ENCODE data around the gene SAMD13.

SAMD13 gene

DNA sequence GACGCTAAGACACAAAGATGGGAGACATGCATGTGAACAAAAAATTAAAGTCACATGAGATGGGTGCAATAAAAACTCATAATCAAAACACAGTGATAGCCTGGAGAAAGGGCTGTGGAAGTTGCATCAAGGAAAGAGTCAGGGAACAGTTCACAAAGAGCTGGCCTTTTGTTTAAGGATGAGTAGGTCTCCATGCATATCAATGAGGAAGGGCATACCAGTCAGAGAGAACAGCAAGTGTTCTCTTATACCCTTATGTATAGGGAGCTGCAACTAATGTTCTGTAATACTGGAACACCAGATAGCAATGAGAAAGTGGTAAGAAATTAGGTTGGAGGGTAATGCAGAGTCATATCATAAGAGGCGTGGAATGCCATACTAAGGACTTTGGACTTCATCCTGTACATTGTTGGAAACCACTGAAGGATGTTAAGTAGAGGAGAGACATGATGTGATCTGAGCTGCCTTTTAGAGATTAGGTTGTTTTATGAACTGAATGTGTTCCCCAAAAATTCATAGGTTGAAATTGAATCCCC, 46.7 kb upstream of the SAMD13 start:
- no peak overlapping the region for H3K4me3 ChIP-seq (replicated peaks; ENCODE audit: insufficient read depth, low read length)
- no peak overlapping the region for H3K27ac ChIP-seq (replicated peaks)
- TF ChIP-seq POLR2AphosphoS5 (IDR thresholded peaks at IDR 0.05; ENCODE audit: low read depth), result no peak
- TF ChIP-seq GABPA (IDR thresholded peaks at IDR 0.05; ENCODE audit: low read depth), result no peak
- TF ChIP-seq, protein P1, sequence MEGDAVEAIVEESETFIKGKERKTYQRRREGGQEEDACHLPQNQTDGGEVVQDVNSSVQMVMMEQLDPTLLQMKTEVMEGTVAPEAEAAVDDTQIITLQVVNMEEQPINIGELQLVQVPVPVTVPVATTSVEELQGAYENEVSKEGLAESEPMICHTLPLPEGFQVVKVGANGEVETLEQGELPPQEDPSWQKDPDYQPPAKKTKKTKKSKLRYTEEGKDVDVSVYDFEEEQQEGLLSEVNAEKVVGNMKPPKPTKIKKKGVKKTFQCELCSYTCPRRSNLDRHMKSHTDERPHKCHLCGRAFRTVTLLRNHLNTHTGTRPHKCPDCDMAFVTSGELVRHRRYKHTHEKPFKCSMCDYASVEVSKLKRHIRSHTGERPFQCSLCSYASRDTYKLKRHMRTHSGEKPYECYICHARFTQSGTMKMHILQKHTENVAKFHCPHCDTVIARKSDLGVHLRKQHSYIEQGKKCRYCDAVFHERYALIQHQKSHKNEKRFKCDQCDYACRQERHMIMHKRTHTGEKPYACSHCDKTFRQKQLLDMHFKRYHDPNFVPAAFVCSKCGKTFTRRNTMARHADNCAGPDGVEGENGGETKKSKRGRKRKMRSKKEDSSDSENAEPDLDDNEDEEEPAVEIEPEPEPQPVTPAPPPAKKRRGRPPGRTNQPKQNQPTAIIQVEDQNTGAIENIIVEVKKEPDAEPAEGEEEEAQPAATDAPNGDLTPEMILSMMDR (IDR thresholded peaks at IDR 0.05; ENCODE audit: insufficient read depth, low read length), result no peak
- TF ChIP-seq SPI1 (IDR thresholded peaks at IDR 0.05; ENCODE audit: borderline replicate concordance, low read depth), result no peak
- TF ChIP-seq, protein P2, sequence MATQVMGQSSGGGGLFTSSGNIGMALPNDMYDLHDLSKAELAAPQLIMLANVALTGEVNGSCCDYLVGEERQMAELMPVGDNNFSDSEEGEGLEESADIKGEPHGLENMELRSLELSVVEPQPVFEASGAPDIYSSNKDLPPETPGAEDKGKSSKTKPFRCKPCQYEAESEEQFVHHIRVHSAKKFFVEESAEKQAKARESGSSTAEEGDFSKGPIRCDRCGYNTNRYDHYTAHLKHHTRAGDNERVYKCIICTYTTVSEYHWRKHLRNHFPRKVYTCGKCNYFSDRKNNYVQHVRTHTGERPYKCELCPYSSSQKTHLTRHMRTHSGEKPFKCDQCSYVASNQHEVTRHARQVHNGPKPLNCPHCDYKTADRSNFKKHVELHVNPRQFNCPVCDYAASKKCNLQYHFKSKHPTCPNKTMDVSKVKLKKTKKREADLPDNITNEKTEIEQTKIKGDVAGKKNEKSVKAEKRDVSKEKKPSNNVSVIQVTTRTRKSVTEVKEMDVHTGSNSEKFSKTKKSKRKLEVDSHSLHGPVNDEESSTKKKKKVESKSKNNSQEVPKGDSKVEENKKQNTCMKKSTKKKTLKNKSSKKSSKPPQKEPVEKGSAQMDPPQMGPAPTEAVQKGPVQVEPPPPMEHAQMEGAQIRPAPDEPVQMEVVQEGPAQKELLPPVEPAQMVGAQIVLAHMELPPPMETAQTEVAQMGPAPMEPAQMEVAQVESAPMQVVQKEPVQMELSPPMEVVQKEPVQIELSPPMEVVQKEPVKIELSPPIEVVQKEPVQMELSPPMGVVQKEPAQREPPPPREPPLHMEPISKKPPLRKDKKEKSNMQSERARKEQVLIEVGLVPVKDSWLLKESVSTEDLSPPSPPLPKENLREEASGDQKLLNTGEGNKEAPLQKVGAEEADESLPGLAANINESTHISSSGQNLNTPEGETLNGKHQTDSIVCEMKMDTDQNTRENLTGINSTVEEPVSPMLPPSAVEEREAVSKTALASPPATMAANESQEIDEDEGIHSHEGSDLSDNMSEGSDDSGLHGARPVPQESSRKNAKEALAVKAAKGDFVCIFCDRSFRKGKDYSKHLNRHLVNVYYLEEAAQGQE (IDR thresholded peaks at IDR 0.05; ENCODE audit: insufficient replicate concordance, low read depth), result no peak
- H3K27me3 ChIP-seq (ENCODE audit: insufficient read depth, poor library complexity, severe bottlenecking), result no peaks in the 10 kb centered on the region
- DNase-seq (ENCODE audit: low read depth in 1 of 2, low spot score in 1 of 2), result no peak

DNA sequence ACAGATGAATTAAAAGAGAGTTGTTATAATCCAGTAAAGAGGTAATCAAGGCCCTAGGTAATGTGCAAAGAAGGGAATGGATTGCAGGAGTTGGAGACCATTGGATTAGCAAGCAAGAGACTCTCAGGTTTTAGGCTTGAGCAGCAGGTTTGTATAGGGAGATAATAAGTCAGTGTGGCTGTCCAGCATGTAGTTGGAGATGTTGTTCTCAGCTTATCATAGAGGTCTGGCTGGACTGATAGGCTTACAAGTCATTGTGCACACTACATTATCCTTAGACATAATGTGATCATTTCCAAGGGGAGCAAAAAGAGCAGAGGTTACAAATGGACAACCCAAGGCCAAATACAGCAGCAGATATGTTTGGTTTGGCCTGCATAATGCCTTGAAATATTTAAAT, 45.9 kb upstream of the SAMD13 start:
- no peak overlapping the region for H3K27ac ChIP-seq (replicated peaks)
- H3K27me3 ChIP-seq (ENCODE audit: insufficient read depth, poor library complexity, severe bottlenecking), result no peaks in the 10 kb centered on the region
- no peak overlapping the region for H3K4me3 ChIP-seq (replicated peaks; ENCODE audit: insufficient read depth, low read length)
- no peak for DNase-seq (ENCODE audit: low read depth in 1 of 2, low spot score in 1 of 2)
- TF ChIP-seq, protein P2 (IDR thresholded peaks at IDR 0.05; ENCODE audit: insufficient replicate concordance, low read depth), result no peak
- TF ChIP-seq GABPA (IDR thresholded peaks at IDR 0.05; ENCODE audit: low read depth), result no peak
- no peak for TF ChIP-seq POLR2AphosphoS5 (IDR thresholded peaks at IDR 0.05; ENCODE audit: low read depth)
- TF ChIP-seq, protein P1 (IDR thresholded peaks at IDR 0.05; ENCODE audit: insufficient read depth, low read length), result no peak
- no peak for TF ChIP-seq SPI1 (IDR thresholded peaks at IDR 0.05; ENCODE audit: borderline replicate concordance, low read depth)

DNA sequence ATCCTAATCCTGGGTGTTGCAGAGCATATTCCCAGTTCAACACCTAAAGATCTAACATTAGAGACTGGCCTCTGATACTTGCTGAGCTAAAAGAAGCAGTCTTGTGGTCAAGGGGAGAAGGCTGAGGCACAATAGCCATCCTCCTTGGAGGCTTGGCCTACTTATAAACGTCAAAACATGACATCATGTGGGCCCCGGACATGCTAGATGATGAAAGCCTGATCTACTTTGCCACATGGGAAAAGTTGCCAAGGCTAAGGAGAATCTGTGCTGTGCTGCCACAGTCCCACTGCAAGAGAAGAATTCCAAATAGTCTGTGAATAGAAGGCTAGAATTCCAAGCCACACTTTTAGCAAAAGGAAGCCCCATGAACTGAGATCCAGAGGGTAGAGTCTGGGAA, 43.9 kb upstream of the SAMD13 start:
- Histone ChIP-seq H3K27ac (replicated peaks) (no peak overlapping the region), H3K4me3 (replicated peaks; ENCODE audit: insufficient read depth, low read length) (no peak overlapping the region), H3K27me3 (ENCODE audit: insufficient read depth, poor library complexity, severe bottlenecking) (no peaks in the 10 kb centered on the region)
- no peak for TF ChIP-seq GABPA (IDR thresholded peaks at IDR 0.05; ENCODE audit: low read depth)
- TF ChIP-seq, protein P2 (IDR thresholded peaks at IDR 0.05; ENCODE audit: insufficient replicate concordance, low read depth), result no peak
- TF ChIP-seq, protein P1 (IDR thresholded peaks at IDR 0.05; ENCODE audit: insufficient read depth, low read length), result no peak
- no peak for TF ChIP-seq POLR2AphosphoS5 (IDR thresholded peaks at IDR 0.05; ENCODE audit: low read depth)
- TF ChIP-seq SPI1 (IDR thresholded peaks at IDR 0.05; ENCODE audit: borderline replicate concordance, low read depth), result no peak
- DNase-seq (ENCODE audit: low read depth in 1 of 2, low spot score in 1 of 2), result no peak
